GM12874 (cell line): ENCODE data around the gene FAM114A1.

ENCODE experiments used
- CTCF ChIP-seq: IDR thresholded peaks from 2 replicates; pipeline ENCODE4 v1.5.1; 2011; ENCODE audit warnings: low read depth, mild to moderate bottlenecking, control low read depth, low read length, moderate library complexity; ENCODE audit not compliant: insufficient read depth

The FAM114A1 gene

GRCh38 chr4:38950159-38950558 lies 82.6 kb downstream of the FAM114A1 start:
- no peak for TF ChIP-seq CTCF

GRCh38 chr4:38950734-38951133 lies 83.1 kb downstream of the FAM114A1 start:
- TF ChIP-seq CTCF, result no peak

- no peak for TF ChIP-seq CTCF
Measured at GRCh38 chr4:38951598-38951997, 84.0 kb downstream of the FAM114A1 start.

GRCh38 chr4:38952017-38952416 lies 84.4 kb downstream of the FAM114A1 start:
- no peak for TF ChIP-seq CTCF

- no peak for TF ChIP-seq CTCF
Measured at GRCh38 chr4:38954727-38955126, 87.1 kb downstream of the FAM114A1 start.

GRCh38 chr4:38955957-38956356 lies 88.4 kb downstream of the FAM114A1 start:
- no peak for TF ChIP-seq CTCF

GRCh38 chr4:38957261-38957815 lies 89.7 kb downstream of the FAM114A1 start:
- TF ChIP-seq CTCF, result no peak

GRCh38 chr4:38957893-38958292 lies 90.3 kb downstream of the FAM114A1 start:
- TF ChIP-seq CTCF, result no peak
